Activated CD4-positive, CD25-positive, alpha-beta regulatory T cell treated with anti-CD3 and anti-CD28 coated beads, Interleukin-2, amount 50 U/mL, for 72 hours (primary cell): ENCODE results near the gene COL24A1.
"Not testable (repeated sequence)": the region's sequence is repeated elsewhere in the genome, so short reads cannot be mapped to it uniquely, and the experiment has no call there.

Source experiments
- DNase-seq: peaks from one replicate; pipeline ENCODE4 v3.0.0; 2021

The COL24A1 gene

DNA sequence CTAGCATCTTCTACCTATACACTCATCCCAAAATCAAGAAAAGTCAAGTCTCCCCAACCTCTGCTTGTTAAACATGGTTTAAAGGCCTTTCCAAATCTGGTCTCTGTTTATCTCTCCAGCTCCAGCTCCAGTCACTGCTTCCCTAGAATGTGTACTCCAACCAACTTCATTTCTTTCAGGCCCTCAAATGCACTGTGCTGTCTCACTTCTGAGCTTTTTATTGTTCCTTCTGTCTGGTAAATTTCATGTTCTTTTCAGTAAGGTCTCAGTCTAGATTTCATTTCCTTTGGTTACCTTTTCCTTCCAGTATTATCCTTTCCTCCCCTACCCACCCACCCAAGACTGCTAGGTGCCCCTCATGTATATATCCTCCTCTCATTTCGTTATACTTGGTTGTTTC, 3.7 kb downstream of the COL24A1 start:
- DNase-seq, result no peak

DNA sequence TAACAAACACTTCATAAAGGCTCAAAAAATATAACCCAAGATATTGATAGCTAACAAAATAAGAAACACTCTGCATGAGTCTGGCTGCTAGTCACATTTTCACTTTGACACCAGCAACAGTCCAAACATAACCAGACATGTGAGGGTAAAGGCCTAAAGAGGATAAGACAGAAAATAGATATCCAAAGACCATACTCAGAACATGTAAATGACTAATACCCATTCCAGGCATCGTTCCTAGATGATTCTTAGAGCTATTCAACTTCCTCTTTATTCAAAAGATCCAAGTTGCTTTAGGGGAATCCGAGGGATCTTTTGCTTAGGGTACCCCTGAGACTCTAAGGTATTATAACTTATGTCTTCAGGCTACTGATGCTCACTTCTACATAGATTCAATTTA, 5.1 kb downstream of the COL24A1 start:
- DNase-seq, result no peak

DNA sequence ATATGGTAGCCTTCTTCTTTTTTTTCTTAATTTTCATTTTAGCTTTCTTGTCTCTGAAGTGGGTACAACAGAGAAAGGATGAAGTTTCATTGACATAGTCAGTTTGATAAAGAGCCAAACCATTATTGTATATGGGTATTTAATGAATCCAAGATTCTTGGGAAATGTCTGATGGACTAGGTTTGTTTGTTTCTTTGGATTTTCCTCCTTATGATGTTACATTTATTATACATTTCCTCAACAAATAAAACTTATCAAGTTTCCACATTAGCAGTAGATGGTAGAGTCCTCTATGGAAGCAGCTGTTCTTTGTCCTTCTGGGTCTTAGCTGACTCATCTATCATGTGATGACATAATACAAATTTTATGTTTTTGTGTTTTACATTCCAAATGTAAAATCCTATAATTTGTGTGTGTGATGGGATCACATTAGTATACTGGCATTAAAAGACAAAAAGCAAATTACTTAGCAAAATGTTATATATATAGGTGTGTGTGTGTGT, 6.0 kb downstream of the COL24A1 start:
- DNase-seq, result no peak

DNA sequence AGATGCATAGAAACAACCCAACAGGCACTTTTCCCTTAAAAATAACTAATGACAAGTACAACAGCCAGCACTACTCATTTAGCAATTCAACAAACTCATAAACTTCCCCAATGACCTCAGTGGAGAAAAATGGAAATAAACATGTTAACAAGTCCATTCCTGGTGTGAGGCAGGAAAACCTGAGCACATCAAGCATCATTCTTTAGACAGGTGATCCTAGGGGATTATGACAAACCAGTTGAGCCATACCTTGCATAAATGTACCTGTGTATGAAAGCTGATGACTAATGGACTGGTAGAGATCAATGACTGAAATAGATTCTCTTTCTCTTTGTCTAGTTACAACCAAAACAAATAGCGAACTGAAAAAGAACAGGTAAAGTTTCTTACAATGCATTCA, 7.0 kb downstream of the COL24A1 start:
- no peak for DNase-seq

DNA sequence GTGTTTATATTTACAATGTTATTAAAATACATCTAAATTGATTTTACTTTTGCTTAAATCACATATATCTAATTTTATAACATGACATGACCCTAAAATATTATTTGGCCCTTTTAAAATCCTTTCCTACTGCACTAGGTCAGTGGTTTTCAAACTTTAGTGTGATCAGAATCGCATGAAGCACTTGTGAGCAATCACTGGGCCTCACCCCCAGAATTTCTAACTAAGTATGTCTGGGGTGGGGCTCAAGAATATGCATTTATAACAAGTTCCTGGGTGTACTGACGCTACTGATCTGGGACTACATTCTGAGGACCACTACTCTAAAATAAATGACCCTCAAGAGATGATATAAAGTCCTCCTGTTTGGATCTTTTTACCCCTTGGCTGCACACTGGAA, 8.8 kb downstream of the COL24A1 start:
- no peak for DNase-seq

DNA sequence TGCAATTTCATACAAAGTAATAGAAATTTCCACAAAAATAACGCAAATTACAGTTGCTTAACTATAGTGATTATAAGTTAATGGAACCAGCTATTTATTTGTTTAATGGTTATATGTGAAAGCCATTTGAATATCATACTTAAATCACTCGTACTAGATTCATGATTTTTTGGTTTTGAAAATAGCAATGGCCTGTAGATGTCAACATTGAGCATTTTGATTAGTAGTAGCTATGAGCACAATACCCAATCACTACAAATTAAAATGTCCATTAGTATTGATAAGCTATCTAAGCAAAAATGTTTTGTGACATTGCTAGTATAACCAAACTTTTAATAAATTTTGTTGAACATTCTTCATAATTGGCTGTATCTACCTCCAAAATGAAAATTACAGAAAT, 10.0 kb downstream of the COL24A1 start:
- DNase-seq, result no peak

DNA sequence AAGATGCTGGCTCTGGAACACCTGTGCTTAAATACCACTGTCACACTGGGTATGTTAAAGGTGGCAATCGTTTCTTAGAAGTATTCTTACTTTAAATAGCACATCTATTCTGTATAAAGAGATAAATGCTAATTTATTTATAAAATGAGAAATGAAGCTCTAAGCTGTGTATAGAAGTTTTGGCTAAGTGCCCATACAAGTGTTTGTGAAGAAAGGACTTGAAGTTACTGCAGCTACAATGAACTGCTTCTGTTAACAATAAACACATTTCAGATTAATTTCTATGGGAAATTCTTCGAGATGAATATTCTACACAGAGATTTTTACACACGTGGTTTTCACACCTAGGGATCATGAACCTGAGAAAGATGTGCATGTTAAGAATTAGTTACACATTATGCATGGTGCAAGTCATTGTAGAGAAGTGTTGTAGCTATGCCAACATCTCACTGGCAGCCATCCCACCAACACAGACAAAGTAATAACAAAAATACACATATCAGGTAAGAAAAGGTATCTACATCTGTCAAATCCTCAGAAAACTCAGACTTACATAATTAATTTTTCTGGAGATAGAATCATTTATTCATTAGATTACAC, 16.2 kb downstream of the COL24A1 start:
- no peak for DNase-seq

DNA sequence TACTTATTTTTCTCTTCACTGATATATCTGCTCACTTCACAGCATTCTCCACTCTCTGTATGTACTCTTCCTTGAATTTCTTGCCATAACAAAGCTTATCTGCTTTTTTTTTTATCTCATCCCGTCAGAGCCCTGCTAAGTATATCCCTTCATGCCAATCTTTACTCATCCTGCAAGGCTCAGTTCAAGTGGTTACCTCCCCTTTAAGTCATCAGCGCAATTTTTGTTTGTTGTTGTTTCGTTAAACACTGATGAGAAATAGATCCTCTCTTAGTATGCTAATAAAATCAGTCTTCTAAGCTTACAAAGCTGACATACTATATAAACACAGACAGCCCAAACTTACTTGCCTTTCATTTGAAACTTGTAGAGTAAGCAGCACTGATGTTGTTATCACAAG, 17.8 kb downstream of the COL24A1 start:
- DNase-seq, result no peak

DNA sequence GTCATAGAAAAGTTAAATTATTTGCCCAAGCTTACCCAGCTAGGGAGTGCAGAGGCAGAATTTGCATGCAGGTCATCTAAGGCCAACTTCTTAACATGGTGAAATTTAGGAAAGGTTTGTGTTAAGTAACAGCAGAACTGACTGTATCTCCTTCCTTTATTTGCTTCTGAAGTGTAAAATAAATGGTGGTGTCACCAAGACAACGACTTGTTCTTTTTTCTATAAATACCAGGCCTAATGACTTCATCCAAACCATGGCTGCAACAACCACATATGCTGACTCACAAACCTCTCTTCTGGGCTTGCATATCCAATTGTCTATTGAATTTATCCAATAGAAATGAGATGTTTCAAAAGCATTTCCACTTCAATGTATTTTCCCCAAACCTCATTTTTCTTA, 19.1 kb downstream of the COL24A1 start:
- no peak for DNase-seq

DNA sequence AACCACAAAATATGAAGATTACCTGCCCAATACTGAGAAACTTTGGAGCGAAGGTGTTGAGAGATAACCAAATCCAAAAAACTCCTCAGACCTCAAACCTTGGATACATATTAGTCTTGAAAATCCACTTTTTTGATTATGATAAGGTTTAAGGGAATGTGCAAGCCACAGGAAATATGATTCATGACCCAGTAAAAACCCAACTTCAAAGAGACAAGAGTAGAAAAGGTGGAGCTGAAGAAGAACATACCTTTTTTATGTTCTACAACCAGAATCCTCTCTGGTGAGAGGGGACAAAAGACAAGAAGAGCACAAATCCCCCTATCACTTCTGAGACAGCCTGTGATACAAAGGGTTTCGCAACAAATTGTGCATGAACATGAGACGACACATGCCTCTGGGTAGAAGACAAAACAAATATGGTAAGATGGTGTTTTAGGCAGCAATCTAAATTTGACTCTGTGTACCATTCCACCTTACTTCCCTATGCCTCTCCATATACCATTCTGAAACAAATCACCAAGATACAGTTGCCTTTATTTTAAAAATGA, 37.3 kb downstream of the COL24A1 start:
- DNase-seq, result no peak

DNA sequence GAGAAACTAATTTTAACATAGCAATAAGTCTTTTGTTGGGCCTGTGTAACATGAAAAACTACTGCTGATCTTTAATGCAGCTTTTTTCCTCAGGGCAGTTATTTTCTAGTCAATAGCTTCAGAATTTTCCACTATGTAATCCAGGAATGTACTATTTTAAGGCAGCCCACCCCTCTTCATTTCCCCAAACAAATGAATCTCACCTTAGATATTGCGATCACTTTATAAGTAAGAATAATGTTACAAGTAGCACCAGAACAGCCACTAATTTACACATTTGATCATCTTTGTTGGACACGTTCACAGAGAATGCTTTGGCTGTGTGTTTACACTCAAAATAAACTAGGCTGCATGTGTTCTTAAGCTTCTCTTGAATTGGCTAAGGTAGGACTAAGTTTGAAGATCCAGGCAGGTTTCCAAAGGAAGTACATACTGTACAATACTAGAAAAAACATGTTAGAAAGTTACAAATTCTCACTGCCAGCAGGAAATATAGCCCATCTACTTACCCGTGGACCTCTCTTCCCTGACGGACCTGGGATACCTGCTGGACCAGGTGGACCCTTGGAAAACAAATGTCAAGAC, 41.7 kb downstream of the COL24A1 start:
- DNase-seq, result no peak

DNA sequence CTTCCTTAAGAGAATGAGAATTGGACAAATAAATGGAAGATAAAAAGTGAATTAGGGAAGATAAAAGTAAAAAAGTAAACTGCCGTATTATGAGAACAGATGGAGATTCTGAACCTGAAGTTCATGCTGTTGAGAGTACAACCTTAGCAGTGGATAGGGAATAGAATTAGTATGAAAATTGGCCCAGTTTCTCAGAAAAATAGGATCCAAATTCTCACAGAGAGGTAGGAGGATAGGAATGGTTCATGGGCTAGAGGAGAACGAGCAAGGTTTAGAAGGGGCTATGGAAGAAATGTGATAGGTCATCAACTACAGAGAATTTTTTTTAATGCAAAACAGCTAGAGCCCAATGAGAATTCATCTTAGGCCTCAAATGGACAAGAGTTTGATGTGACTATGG, 42.3 kb downstream of the COL24A1 start:
- DNase-seq, result no peak

DNA sequence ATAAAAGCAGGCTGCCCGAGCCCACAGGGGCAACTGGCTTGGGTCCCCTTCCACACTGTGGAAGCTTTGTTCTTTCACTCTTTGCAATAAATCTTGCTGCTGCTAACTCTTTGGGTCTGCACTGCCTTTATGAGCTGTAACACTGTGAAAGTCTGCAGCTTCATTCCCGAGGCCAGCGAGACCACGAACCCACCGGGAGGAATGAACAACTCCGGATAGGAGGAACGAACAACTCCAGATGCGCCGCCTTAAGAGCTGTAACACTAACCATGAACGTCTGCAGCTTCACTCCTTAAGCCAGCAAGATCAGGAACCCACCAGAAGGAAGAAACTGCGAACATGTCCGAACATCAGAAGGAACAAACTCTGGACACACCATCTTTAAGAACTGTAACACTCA, 45.0 kb downstream of the COL24A1 start:
- DNase-seq, result not testable (repeated sequence)

DNA sequence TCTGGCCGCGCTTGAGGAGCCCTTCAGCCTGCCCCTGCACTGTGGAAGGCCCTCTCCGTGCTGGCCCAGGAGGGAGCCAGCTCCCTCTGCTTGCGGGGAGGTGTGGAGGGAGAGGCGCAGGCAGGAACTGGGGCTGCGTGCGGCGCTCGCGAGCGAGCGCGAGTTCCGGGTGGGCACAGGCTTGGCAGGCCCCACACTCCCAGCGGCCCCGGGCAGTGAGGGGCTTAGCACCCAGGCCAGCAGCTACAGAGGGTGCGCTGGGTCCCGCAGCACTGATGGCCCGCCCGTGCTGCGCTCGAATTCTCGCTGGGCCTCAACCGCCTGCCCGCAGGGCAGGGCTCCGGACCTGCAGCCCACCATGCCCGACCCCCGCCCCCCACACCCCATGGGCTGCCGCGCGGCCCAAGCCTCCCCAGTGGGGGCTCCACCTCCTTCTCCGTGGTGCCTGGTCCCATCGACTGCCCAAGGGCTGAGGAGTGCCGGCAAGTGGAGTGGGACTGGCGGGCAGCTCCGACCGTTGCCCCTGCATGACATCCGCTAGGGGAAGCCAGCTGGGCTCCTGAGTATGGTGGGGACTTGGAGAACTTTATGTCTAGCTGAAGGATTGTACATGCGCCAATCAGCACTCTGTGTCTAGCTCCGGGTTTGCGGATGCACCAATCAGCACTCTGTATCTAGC, 46.0 kb downstream of the COL24A1 start:
- DNase-seq, result no peak

DNA sequence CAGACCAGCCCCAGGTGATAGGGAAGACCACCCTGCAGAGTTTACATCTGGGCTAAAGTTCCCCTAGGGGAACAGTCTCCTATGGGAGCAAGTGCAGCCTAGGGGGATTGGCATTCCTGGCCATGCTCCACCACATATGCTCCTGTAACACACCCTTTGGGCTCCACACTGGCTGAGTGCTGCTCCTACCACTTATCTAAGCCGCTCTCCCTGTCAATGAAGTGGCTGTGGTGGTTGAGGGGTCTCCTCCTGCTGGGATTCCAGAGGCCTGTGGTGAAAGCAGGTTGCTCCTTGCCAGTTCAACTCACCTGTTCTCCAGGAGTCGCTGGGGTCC, 51.1 kb downstream of the COL24A1 start:
- DNase-seq, result no peak

DNA sequence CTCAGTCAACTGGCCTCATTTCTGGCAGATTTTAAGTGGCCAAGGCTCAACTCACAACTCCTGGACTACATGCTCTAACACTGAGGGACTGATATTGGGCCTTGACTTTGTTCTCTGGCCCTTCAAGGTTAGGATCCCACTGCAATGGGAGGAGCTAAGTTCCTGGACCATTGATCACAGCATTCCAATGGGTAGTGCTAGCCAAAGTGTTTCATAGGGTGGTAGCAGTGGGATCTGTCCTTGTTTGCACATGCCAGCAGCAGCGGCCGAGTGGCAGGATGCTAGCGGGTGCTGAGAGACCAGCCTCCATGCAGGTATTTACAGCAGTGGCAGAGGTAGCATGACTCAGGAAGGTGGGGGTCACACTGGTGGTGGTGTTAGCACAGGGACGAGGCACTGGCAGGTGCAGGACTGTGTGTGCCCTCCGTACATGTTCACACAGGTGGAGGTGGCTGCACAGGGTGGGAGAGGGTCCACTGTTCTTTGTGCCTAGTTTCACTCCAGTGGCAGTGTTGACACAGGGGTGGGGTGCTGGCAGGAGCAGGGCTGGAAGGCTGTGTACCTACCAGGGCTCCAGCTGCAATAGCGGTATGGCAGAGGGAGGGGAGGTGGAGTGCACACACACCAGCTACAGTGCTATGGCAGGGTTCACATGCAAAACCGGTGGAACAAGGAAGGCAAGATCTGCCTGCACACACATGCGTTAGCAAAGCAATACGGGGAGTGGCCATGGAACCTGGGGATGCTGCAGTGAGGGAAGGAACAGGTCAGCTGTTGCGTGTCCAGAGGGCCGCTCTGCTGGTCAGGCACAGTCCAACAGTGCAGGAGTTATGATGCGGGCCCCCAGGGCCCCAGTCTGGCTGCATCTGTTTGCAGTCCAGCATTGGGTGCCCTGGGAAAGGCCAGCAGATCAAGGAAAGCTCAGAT, 51.7 kb downstream of the COL24A1 start:
- DNase-seq, result no peak

DNA sequence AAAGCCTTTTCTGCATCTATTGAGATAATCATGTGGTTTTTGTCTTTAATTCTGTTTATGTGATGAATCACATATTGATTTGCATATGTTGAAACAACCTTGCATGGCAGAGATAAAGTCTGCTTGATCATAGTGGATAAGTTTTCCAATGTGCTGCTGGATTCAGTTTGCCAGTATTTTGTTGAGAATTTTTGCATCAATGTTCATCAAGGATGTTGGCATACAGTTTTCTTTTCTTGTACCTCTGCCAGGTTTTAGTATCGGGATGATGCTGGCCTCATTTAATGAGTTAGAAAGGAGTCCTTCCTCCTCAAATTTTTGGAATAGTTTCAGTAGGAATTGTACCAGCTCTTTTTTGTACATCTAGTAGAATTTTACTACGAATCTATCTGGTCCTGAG, 55.0 kb downstream of the COL24A1 start:
- no peak for DNase-seq

DNA sequence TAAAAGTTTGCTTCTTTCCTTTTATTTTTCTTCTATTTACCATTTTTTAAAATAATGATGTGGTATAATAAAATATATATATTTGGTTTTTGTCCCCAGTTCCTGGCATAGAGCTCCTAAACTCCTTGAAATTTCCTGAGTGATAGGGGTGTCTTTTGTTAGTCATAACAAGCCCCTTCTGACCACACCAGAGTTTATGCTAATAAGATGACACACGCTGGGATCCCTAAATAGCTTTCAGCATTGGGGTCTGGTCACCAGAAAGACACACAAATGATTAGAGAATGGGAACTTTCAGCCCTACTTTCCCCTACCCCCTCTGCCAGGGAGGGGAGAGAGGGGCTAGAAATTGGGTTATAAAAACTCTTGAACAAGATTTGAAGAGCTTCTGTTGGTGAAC, 56.2 kb downstream of the COL24A1 start:
- no peak for DNase-seq

DNA sequence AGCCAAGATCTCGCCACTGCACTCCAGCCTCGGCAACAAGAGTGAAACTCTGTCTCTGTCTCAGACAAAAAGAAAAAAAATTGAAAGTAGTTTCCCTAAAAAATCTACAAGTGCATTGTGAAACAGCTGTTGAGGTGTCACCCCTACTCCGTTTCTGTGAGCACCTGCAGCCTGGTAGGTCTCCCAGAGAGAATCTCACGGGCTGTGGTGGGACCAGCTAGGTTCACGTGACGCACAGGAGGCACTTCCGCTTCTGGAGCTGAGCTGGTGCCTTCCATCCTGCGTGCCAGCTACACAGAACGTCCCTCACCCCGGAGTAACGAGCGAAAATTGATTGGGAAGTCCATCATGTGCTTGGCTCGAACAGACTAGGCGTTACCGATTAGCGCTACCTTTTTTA, 66.8 kb downstream of the COL24A1 start:
- DNase-seq, result no peak

DNA sequence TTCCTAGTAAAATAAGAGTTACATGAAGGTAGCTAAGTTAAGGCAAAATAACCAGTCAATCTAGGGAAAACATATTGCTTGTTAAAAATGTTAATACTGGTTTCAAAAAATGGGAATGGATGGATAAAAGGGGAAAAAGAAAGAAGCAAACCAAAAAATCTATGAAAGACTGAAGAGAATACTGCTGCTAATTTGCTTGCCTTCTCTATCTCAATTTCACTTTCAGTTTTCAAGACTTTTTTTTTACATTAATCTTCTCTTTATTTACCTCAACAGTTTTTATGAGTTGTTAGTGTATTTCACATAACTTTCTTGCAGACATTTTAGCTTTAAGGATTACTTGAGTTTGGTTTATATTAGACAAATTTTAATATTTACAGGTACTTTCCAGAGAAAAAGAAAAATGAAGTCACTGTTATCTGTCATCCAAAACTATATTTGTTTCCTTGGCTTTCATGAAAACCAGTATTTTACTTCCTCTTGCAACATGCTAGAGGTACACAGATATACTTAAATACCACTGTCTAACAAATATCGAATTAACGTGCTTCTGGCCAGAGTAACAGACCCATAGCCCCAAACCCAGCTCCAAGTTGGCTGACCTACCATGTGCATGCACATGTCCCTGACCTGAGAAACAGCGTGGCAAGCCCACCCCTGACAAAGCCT, 70.7 kb downstream of the COL24A1 start:
- DNase-seq, result no peak

DNA sequence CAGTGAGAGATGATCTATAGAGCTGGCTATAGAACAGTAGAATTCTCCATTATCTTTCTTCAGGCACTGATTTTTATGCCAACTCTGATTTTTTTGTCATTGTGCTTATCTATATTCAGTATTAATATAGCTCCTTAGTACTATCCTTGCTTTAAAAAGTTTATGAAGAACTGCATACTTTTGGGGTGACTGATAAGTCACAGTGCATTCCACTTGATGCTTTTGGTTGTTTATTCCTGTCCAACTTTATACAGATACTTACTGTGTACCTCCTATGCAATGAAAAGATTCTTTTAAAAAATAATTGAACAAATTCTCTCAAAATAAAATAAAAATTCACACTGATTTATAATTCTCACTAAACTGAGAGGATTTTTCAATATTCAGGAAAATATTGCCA, 71.6 kb downstream of the COL24A1 start:
- no peak for DNase-seq

DNA sequence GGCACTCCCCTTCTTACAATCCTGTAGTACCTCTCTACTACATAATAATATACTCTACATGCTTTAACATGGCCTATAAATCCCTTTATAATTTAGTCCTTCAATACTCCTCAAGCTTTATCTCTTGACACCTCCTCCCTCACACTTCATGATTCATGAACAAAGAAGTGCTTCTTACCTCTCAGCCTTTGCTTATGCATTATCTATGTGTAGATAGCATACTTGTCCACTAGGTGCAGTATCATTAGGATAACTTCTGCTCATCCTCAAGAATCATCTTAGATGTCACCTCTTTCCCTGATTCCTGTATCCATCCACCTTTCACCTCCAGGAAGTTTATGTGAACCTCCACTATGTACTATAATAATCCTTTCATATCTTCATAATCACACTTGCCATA, 74.4 kb downstream of the COL24A1 start:
- no peak for DNase-seq

DNA sequence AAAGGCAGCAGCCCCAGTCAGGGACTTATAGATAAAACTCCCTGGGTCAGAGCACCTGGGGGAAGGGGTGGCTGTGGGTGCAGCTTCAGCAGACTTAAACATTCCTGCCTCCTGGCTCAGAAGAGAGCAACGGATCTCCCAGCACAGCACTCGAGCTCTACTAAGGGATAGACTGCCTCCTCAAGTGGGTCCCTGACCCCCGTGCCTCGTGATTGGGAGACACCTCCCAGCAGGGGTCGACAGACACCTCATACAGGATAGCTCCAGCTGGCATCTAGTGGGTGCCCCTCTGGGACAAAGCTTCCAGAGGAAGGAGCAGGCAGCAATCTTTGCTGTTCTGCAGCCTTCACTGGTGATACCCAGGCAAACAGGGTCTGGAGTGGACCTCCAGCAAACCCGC, 84.1 kb downstream of the COL24A1 start:
- not testable (repeated sequence) for DNase-seq
